Activated naive CD8-positive, alpha-beta T cell treated with anti-CD3 and anti-CD28 coated beads, Interleukin-2, amount 50 U/mL, for 16 hours (primary cell): Measurements from ENCODE around the gene CST7.
"Not testable (repeated sequence)": the region's sequence is repeated elsewhere in the genome, so short reads cannot be mapped to it uniquely, and the experiment has no call there.

Experiments used
- DNase-seq: peaks from one replicate; pipeline ENCODE4 v3.0.0-alpha.2; 2020; ENCODE audit warnings: low read depth, low spot score

Gene CST7

GRCh38 chr20:24948939-24949679, at the start of gene CST7:
Gene CST7, plus strand, starts transcription at chr20:24949269. Its CDS starts 237 bp downstream, at chr20:24949506.
- peak; percentile 71 for DNase-seq

- DNase-seq, result no peak
Measured at GRCh38 chr20:24906806-24907205, 42.3 kb upstream of the CST7 start.

- no peak for DNase-seq
Measured at GRCh38 chr20:24908642-24909041, 40.4 kb upstream of the CST7 start.

GRCh38 chr20:24909086-24909780, 39.8 kb upstream of the CST7 start:
- DNase-seq, result no peak

- no peak for DNase-seq
Measured at GRCh38 chr20:24909861-24910260, 39.2 kb upstream of the CST7 start.

- DNase-seq, result no peak
Measured at GRCh38 chr20:24910461-24910860, 38.6 kb upstream of the CST7 start.

- no peak for DNase-seq
Measured at GRCh38 chr20:24911461-24911860, 37.6 kb upstream of the CST7 start.

- DNase-seq, result no peak
Measured at GRCh38 chr20:24912397-24913075, 36.5 kb upstream of the CST7 start.

- no peak for DNase-seq
Measured at GRCh38 chr20:24913076-24913628, 35.9 kb upstream of the CST7 start.

- DNase-seq, result no peak
Measured at GRCh38 chr20:24914388-24915241, 34.5 kb upstream of the CST7 start.

- DNase-seq, result no peak
Measured at GRCh38 chr20:24915440-24915839, 33.6 kb upstream of the CST7 start.

- DNase-seq, result no peak
Measured at GRCh38 chr20:24915892-24916291, 33.2 kb upstream of the CST7 start.

GRCh38 chr20:24916412-24916811, 32.7 kb upstream of the CST7 start:
- DNase-seq, result no peak

GRCh38 chr20:24917056-24917455, 32.0 kb upstream of the CST7 start:
- no peak for DNase-seq

- DNase-seq, result no peak
Measured at GRCh38 chr20:24917797-24918578, 31.1 kb upstream of the CST7 start.

- no peak for DNase-seq
Measured at GRCh38 chr20:24918579-24919566, 30.2 kb upstream of the CST7 start.

- not testable (repeated sequence) for DNase-seq
Measured at GRCh38 chr20:24919665-24920064, 29.4 kb upstream of the CST7 start.

- DNase-seq, result not testable (repeated sequence)
Measured at GRCh38 chr20:24920706-24921105, 28.4 kb upstream of the CST7 start.

- DNase-seq, result not testable (repeated sequence)
Measured at GRCh38 chr20:24929259-24929658, 19.8 kb upstream of the CST7 start.
